H4 (cell line): ENCODE measurements around the gene PTGES3L. TPM values are rescaled to one million over a fixed set of nuclear protein-coding genes. Genes with fewer than 3 reads are reported as not detected.
"Not testable (repeated sequence)": the region's sequence is repeated elsewhere in the genome, so short reads cannot be mapped to it uniquely, and the experiment has no call there.

Experiments
- DNase-seq: peaks from one replicate; pipeline ENCODE4 v3.0.0-alpha.2; 2015; ENCODE audit warnings: low spot score
- total RNA-seq: library from RNA; depleted of rRNA; stranded (reverse); fragments of >200 nt; shearing (Covaris generic); gene quantifications from 2 replicates; pipeline ENCODE4 v1.2.3, GENCODE V29; 2014; rRNA removed

PTGES3L gene
- total RNA-seq, 1 experiment from 2014 or later: 0.19 TPM

DNA sequence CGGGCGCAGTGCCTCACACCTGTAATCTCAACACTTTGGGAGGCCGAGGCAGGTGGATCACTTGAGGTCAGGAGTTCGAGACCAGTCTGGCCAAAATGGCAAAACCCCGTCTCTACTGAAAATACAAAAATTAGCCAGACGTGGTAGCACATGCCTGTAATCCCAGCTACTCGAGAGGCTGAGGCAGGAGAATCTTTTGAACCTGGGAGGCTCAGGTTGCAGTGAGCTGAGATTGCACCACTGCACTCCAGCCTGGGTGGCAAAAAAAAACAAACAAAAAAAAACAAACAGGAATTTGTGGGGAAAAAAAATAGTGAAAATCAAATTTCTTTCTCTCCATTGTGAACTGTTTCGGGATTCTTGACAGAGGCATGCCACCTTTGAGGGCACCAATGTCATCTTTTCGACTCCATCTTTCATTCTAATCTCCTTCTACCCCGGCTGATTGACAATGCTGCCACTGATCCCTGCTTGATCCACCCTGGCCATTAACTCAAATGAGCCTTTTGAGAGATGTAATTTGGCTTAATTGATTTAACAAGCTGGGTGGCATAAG is 60.3 kb downstream of the PTGES3L start:
- DNase-seq: not testable (repeated sequence)

DNA sequence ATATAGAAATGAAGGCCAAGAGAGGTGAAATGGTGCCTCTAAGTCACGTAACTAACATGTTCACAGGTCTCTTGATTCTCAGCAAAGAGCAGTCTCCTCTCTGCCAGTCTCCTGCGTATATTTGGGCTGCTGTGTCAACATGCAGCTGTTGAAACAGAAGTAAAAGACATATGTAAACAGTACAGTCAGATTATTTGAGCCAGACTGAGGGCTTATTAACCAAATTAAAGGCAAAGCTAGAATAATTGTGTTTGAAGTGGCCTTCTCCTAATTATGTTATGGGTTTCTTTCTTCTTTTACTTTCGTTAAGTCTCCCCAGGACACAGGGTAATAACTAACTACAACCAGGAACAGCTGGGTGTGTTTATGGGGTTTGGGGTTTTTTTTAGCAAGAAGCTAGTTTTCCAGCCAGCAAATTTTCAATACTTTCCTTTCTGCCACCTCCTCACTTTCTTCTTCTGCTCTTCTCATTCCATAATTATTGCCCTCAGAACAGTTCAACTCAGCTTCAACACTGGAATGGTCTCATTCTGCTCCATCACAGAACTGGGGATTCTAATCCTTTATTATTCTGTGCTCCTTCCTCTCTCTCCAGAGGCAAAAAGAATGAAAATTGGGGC is 60.9 kb downstream of the PTGES3L start:
- DNase-seq: no peak

Other genes with a start within 250 kb of the PTGES3L start
- gene EZH1, start 235.0 kb downstream of the PTGES3L start, total RNA-seq: 2.2 and 4.5 TPM in 2 replicates
- gene RAMP2, start 218.9 kb downstream of the PTGES3L start, total RNA-seq: not detected in 2 replicates
- gene VPS25, start 206.6 kb downstream of the PTGES3L start, total RNA-seq: 85.2 and 95.4 TPM in 2 replicates
- gene WNK4, start 199.5 kb downstream of the PTGES3L start, total RNA-seq: not detected in 2 replicates
- 124 and 139 TPM in 2 replicates for gene COA3, start 181.4 kb downstream of the PTGES3L start, total RNA-seq
- gene CNTD1, start 181.2 kb downstream of the PTGES3L start, total RNA-seq: not detected in 2 replicates
- 44.2 and 69.8 TPM in 2 replicates for gene BECN1, start 155.8 kb downstream of the PTGES3L start, total RNA-seq
- 109 and 113 TPM in 2 replicates for gene PSME3, start 146.7 kb downstream of the PTGES3L start, total RNA-seq
- gene AOC2, start 135.5 kb downstream of the PTGES3L start, total RNA-seq: 0.45 TPM in 1 of 2 replicates, not detected in the other
- 0.04 and 0.06 TPM in 2 replicates for gene AOC3, start 128.9 kb downstream of the PTGES3L start, total RNA-seq
- not detected in 2 replicates for gene G6PC1, start 79.3 kb downstream of the PTGES3L start, total RNA-seq
- 23.7 and 27.2 TPM in 2 replicates for gene AARSD1, start 15.6 kb downstream of the PTGES3L start, total RNA-seq
- gene RUNDC1, start 485 bp upstream of the PTGES3L start, total RNA-seq: 3.6 and 3.8 TPM in 2 replicates
- 1,450 and 1,519 TPM in 2 replicates for gene RPL27, start 18.3 kb upstream of the PTGES3L start, total RNA-seq
- gene IFI35, start 26.7 kb upstream of the PTGES3L start, total RNA-seq: 66.7 and 80.2 TPM in 2 replicates
- 104 and 118 TPM in 2 replicates for gene VAT1, start 42.3 kb upstream of the PTGES3L start, total RNA-seq
- gene RND2, start 45.2 kb upstream of the PTGES3L start, total RNA-seq: not detected in 2 replicates
- gene BRCA1, start 145.3 kb upstream of the PTGES3L start, total RNA-seq: 16.7 and 28.4 TPM in 2 replicates
- gene NBR1, start 191.1 kb upstream of the PTGES3L start, total RNA-seq: 38.1 and 40.8 TPM in 2 replicates
- 1.7 and 2.4 TPM in 2 replicates for gene TMEM106A, start 231.8 kb upstream of the PTGES3L start, total RNA-seq
- gene CCDC200, start 248.5 kb upstream of the PTGES3L start, total RNA-seq: not detected in 2 replicates